IMR-90 (cell line): ENCODE data around the gene B4GALNT3. TPM values are rescaled to one million over a fixed set of nuclear protein-coding genes. Genes with fewer than 3 reads are reported as not detected.

ENCODE experiments used
- ATAC-seq: fragments of 200-7000 bp; cut with Tn5 transposase; 2 replicates; pipeline ENCODE4 v1.9.1; 2020; ENCODE audit warnings: low read depth, mild to moderate bottlenecking, moderate library complexity
- BruUV-seq: library from RNA; stranded (reverse); fragments of 400-500 nt; replicated peaks from 2 replicates; lab custom pipeline; 2021; lab: Mats Ljungman, UMichigan
- CTCF ChIA-PET: fragments of 300-600 bp; formaldehyde crosslinking; extraction: SDS; loops from one replicate; lab custom pipeline; 2021; ENCODE audit warnings: antibody characterized with exemption; lab: Yijun Ruan, JAX
- POLR2A ChIA-PET: fragments of 300-600 bp; sonication (Branson Sonifier 250); formaldehyde crosslinking; loops from one replicate; lab custom pipeline; 2022; ENCODE audit warnings: antibody characterized with exemption; ENCODE audit not compliant: unreplicated experiment; lab: Charles Lee
- DNase-seq: peaks from one replicate; pipeline ENCODE4 v3.0.0; 2013
- H2AFZ ChIP-seq: replicated peaks from 2 replicates; pipeline ENCODE3; 2013; ENCODE audit warnings: low read length, mild to moderate bottlenecking; ENCODE audit not compliant: poor library complexity
- H2AK5ac ChIP-seq: 2 replicates; pipeline ENCODE4 v1.6.1; 2013; ENCODE audit warnings: low read depth, low read length, inconsistent platforms
- H2AK9ac ChIP-seq: replicated peaks from 2 replicates; pipeline ENCODE3; 2013; ENCODE audit warnings: mild to moderate bottlenecking, low read depth, low read length, moderate library complexity; ENCODE audit not compliant: poor library complexity
- H2BK120ac ChIP-seq: 2 replicates; pipeline ENCODE4 v1.6.1; 2013; ENCODE audit warnings: low read depth, low read length, inconsistent platforms
- H2BK15ac ChIP-seq: 3 replicates; pipeline ENCODE4 v1.6.1; 2013; ENCODE audit warnings: low read depth, low read length, inconsistent platforms
- H2BK20ac ChIP-seq: 2 replicates; pipeline ENCODE4 v1.6.1; 2013; ENCODE audit warnings: low read depth, mild to moderate bottlenecking, inconsistent platforms, low read length, moderate library complexity
- H2BK5ac ChIP-seq: 2 replicates; pipeline ENCODE4 v1.6.1; 2013; ENCODE audit warnings: mild to moderate bottlenecking, low read depth, low read length, inconsistent platforms; ENCODE audit not compliant: poor library complexity, severe bottlenecking
- H3K14ac ChIP-seq: replicated peaks from 2 replicates; pipeline ENCODE4 v1.6.1; 2013; ENCODE audit warnings: low read depth, low read length, inconsistent platforms
- H3K18ac ChIP-seq: 2 replicates; pipeline ENCODE4 v1.6.1; 2013; ENCODE audit warnings: low read depth, low read length, control low read depth
- H3K23ac ChIP-seq: 2 replicates; pipeline ENCODE4 v1.6.1; 2013; ENCODE audit warnings: low read depth, low read length, inconsistent platforms
- H3K27ac ChIP-seq: 2 replicates; pipeline ENCODE4 v1.5.1; 2013; ENCODE audit warnings: mild to moderate bottlenecking, control low read depth, low read length; ENCODE audit not compliant: insufficient read depth
- H3K27me3 ChIP-seq: 2 replicates; pipeline ENCODE4 v1.6.1; 2013; ENCODE audit warnings: low read length; ENCODE audit not compliant: control insufficient read depth, insufficient read depth
- H3K36me3 ChIP-seq: 2 replicates; pipeline ENCODE4 v1.6.1; 2013; ENCODE audit warnings: low read length, mixed read lengths; ENCODE audit not compliant: control insufficient read depth, insufficient read depth
- H3K4ac ChIP-seq: 2 replicates; pipeline ENCODE4 v1.6.1; 2013; ENCODE audit warnings: low read depth, low read length, inconsistent platforms
- H3K4me1 ChIP-seq: 2 replicates; pipeline ENCODE4 v1.6.1; 2013; ENCODE audit warnings: low read length, mixed read lengths; ENCODE audit not compliant: control insufficient read depth, insufficient read depth
- H3K4me2 ChIP-seq: 2 replicates; pipeline ENCODE4 v1.6.1; 2013; ENCODE audit warnings: low read depth, mild to moderate bottlenecking, control low read depth, low read length, moderate library complexity
- H3K4me3 ChIP-seq: 2 replicates; pipeline ENCODE4 v1.5.1; 2013; ENCODE audit warnings: low read depth, mild to moderate bottlenecking, control low read depth, low read length, moderate library complexity; ENCODE audit not compliant: insufficient read depth
- H3K56ac ChIP-seq: 2 replicates; pipeline ENCODE4 v1.6.1; 2013; ENCODE audit warnings: low read length, inconsistent platforms; ENCODE audit not compliant: insufficient read depth; ENCODE audit errors: extremely low read depth
- H3K79me1 ChIP-seq, 2 experiments: 2 replicates each; pipeline ENCODE4 v1.6.1; 2013; ENCODE audit warnings: low read length in 2 of 2, inconsistent platforms in 1 of 2, low read depth in 1 of 2
- H3K9ac ChIP-seq: 2 replicates; pipeline ENCODE4 v1.6.1; 2013; ENCODE audit warnings: low read depth, low read length, control low read depth
- H3K9me1 ChIP-seq: 2 replicates; pipeline ENCODE4 v1.6.1; 2013; ENCODE audit warnings: low read length, inconsistent platforms; ENCODE audit not compliant: insufficient read depth
- H3K9me3 ChIP-seq: 2 replicates; pipeline ENCODE4 v1.6.1; 2013; ENCODE audit warnings: low read length; ENCODE audit not compliant: control insufficient read depth, insufficient read depth
- H4K20me1 ChIP-seq: 2 replicates; pipeline ENCODE4 v1.6.1; 2013; ENCODE audit warnings: low read length, inconsistent platforms; ENCODE audit not compliant: insufficient read depth
- H4K5ac ChIP-seq: 2 replicates; pipeline ENCODE4 v1.6.1; 2013; ENCODE audit warnings: mild to moderate bottlenecking, low read depth, low read length, control low read depth
- H4K8ac ChIP-seq, 2 experiments: 2 replicates each; pipeline ENCODE4 v1.6.1; 2013; ENCODE audit warnings: low read depth in 2 of 2, low read length in 2 of 2, control low read depth in 1 of 2, inconsistent platforms in 1 of 2
- H4K91ac ChIP-seq: 2 replicates; pipeline ENCODE4 v1.6.1; 2013; ENCODE audit warnings: low read depth, low read length, inconsistent platforms; ENCODE audit not compliant: insufficient read depth
- MAZ ChIP-seq: IDR thresholded peaks from 2 replicates; pipeline ENCODE4 v1.6.1; 2012; ENCODE audit warnings: low read depth, mild to moderate bottlenecking, low read length, improper control_type of control experiment, moderate library complexity, borderline replicate concordance
- WGBS, 2 experiments: methylation state at CpG; one replicate each; pipeline versions ENCODE4 v1.1.5 to v1.1.7; 2013; ENCODE audit warnings: missing lambda C conversion rate in 2 of 2; ENCODE audit not compliant: insufficient read length in 1 of 2; ENCODE audit errors: extremely low coverage in 2 of 2; 5-methylcytosine and 5-hydroxymethylcytosine counted together
- dilution Hi-C: fragments of 300-500 bp; cut with HindIII; formaldehyde crosslinking; loops from one replicate; pipeline ENCODE4 v1.14.3; 2018; ENCODE audit warnings: low sequenced_read_pairs; ENCODE audit not compliant: unreplicated experiment
- in situ Hi-C: fragments of 300-500 bp; cut with MboI; formaldehyde crosslinking; loops from 3 replicates; pipeline ENCODE4 v1.14.3; 2019; ENCODE audit warnings: low sequenced_read_pairs, inconsistent platforms, mixed read lengths
- intact Hi-C: fragments of 100-400 bp; cut with micrococcal nuclease; formaldehyde crosslinking; loops from 2 replicates; pipeline ENCODE4 v1.10.0; 2022
- polyA plus RNA-seq, 3 experiments: library from polyadenylated mRNA; depleted of rRNA; stranded (reverse); fragments of >200 nt; gene quantifications; 2 replicates each; pipeline ENCODE4 v1.2.3, GENCODE V29; 2012; ENCODE audit warnings: low replicate concordance in 1 of 3
- total RNA-seq: library from RNA; depleted of rRNA; stranded (reverse); fragments of >200 nt; gene quantifications from 2 replicates; pipeline ENCODE4 v1.2.3, GENCODE V29; 2012

The B4GALNT3 gene
- total and polyA plus RNA-seq, 2 of the 4 experiments (the other 2 are of a cell fraction) = not detected

DNA sequence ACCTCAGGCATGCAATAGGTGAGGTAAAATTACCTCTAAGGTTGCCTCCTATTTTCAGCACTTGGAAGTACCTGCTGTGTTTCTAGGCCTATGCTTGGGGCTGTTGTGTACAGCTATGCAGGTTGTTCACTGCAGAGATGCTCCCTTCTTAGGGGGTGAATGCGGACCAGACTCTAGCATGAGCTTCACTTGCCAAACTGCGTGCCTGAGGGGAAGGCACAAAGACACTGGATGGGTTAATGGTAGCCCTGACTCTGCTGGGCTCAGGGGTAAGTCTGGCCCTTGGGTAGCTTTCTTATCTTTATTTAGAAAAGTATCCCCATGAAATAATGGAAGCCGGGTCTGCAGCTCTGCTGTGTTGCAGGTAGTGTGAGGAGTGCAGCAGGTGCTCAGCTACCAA lies 35.7 kb downstream of the B4GALNT3 start:
- Histone ChIP-seq H2BK15ac (no peak overlapping the region), H2BK5ac (no peak overlapping the region), H3K4me2 (no peak overlapping the region), H3K27me3 (peaks cover 52% of the 10 kb centered on the region), H4K5ac (no peak overlapping the region), H3K9me3 (peaks cover 5% of the 10 kb centered on the region), H3K23ac (no peak overlapping the region), H3K9me1 (no peaks in the 10 kb centered on the region), H3K79me1 (no peaks in the 10 kb centered on the region), H2BK120ac (no peak overlapping the region), H3K27ac (no peak overlapping the region), H2AFZ (no peak overlapping the region), H3K56ac (no peak overlapping the region), H3K18ac (no peak overlapping the region), H2AK5ac (no peak overlapping the region), H3K14ac (no peak overlapping the region), H4K91ac (no peak overlapping the region), H3K9ac (no peak overlapping the region), H3K4ac (no peak overlapping the region), H3K36me3 (no peaks in the 10 kb centered on the region), H4K20me1 (no peaks in the 10 kb centered on the region), H3K4me1 (no peaks in the 10 kb centered on the region), H2AK9ac (no peak overlapping the region), H3K4me3 (no peak overlapping the region), H2BK20ac (no peak overlapping the region), H4K8ac (no peak overlapping the region)
- no peak for TF ChIP-seq MAZ
- intact Hi-C loops (no loop called here), in situ Hi-C loops (no loop called here), dilution Hi-C loops (no loop called here)
- ChIA-PET CTCF (no interaction called here), POLR2A (no interaction called here)
- no peak for DNase-seq
- no TSS peak for BruUV-seq
- ATAC-seq = no peak
- no CpG with 5 or more reads among the region's 3 CpGs for WGBS, 2 experiments
